Astrocyte (in vitro differentiated cells and primary cell): ENCODE results near the gene PPP6R3. TPM values are rescaled to one million over a fixed set of nuclear protein-coding genes. Genes with fewer than 3 reads are reported as not detected.

ENCODE experiments used
- DNase-seq: peaks from one replicate; pipeline ENCODE4 v3.0.0-alpha.2; 2010; ENCODE audit warnings: low read depth
- FAIRE-seq: peaks from 2 replicates; lab custom pipeline; 2011; peaks lifted over from hg19 to GRCh38; lab: Jason Lieb, UNC
- H2AFZ ChIP-seq: 2 replicates; pipeline ENCODE4 v1.6.0; 2012; ENCODE audit warnings: low read depth, low read length, inconsistent platforms
- H3K27ac ChIP-seq: 2 replicates; pipeline ENCODE4 v1.5.1; 2011; ENCODE audit warnings: low read depth, low read length, inconsistent platforms
- H3K27me3 ChIP-seq: 2 replicates; pipeline ENCODE4 v1.6.0; 2011; ENCODE audit warnings: low read length, inconsistent platforms; ENCODE audit not compliant: insufficient read depth
- H3K36me3 ChIP-seq: 2 replicates; pipeline ENCODE4 v1.5.1; 2011; ENCODE audit warnings: low read length, inconsistent platforms; ENCODE audit not compliant: insufficient read depth
- H3K4me1 ChIP-seq: 2 replicates; pipeline ENCODE4 v1.5.1; 2011; ENCODE audit warnings: low read length, inconsistent platforms; ENCODE audit not compliant: insufficient read depth
- H3K4me2 ChIP-seq: 2 replicates; pipeline ENCODE4 v1.6.0; 2012; ENCODE audit warnings: low read length, inconsistent platforms
- H3K4me3 ChIP-seq: 2 replicates; pipeline ENCODE4 v1.5.1; 2011; ENCODE audit warnings: low read depth, mild to moderate bottlenecking, low read length, inconsistent platforms; ENCODE audit not compliant: insufficient read depth
- H3K79me2 ChIP-seq: 2 replicates; pipeline ENCODE4 v1.6.0; 2012; ENCODE audit warnings: mild to moderate bottlenecking, low read length, inconsistent platforms; ENCODE audit not compliant: insufficient read depth
- H3K9ac ChIP-seq: 2 replicates; pipeline ENCODE4 v1.6.0; 2012; ENCODE audit warnings: mild to moderate bottlenecking, low read length, inconsistent platforms
- H3K9me3 ChIP-seq: 2 replicates; pipeline ENCODE4 v1.5.1; 2012; ENCODE audit warnings: low read depth, mild to moderate bottlenecking, low read length, inconsistent platforms; ENCODE audit not compliant: insufficient read depth
- H4K20me1 ChIP-seq: 2 replicates; pipeline ENCODE4 v1.6.0; 2012; ENCODE audit warnings: low read length, inconsistent platforms; ENCODE audit not compliant: insufficient read depth
- H3K27ac Mint-ChIP-seq: one replicate; pipeline ENCODE4 v1.8.0; 2021; ENCODE audit warnings: mild to moderate bottlenecking, mixed read lengths; ENCODE audit not compliant: unreplicated experiment
- H3K27me3 Mint-ChIP-seq: one replicate; pipeline ENCODE4 v1.8.0; 2021; ENCODE audit warnings: low read depth, mixed read lengths; ENCODE audit not compliant: unreplicated experiment
- H3K36me3 Mint-ChIP-seq: one replicate; pipeline ENCODE4 v1.8.0; 2021; ENCODE audit warnings: low read depth, mixed read lengths; ENCODE audit not compliant: unreplicated experiment
- H3K4me1 Mint-ChIP-seq: one replicate; pipeline ENCODE4 v1.8.0; 2021; ENCODE audit warnings: low read depth, mixed read lengths; ENCODE audit not compliant: unreplicated experiment
- H3K4me3 Mint-ChIP-seq: one replicate; pipeline ENCODE4 v1.8.0; 2021; ENCODE audit warnings: mild to moderate bottlenecking, moderate library complexity, mixed read lengths; ENCODE audit not compliant: unreplicated experiment
- H3K9me3 Mint-ChIP-seq: one replicate; pipeline ENCODE4 v1.8.0; 2021; ENCODE audit warnings: mild to moderate bottlenecking, mixed read lengths; ENCODE audit not compliant: unreplicated experiment
- EZH2 ChIP-seq: IDR thresholded peaks from 2 replicates; pipeline ENCODE4 v1.6.1; 2012; ENCODE audit warnings: mild to moderate bottlenecking, low read length, inconsistent platforms; ENCODE audit not compliant: insufficient read depth
- total RNA-seq: library from RNA; stranded (reverse); gene quantifications from 2 replicates; pipeline ENCODE4 v1.2.1, GENCODE V29; 2021
- TF ChIP-seq, protein P1 (sequence below): IDR thresholded peaks from 2 replicates; pipeline ENCODE4 v1.5.1; 2011; ENCODE audit warnings: low read depth, mild to moderate bottlenecking, inconsistent platforms, low read length, moderate library complexity; ENCODE audit not compliant: insufficient read depth

The PPP6R3 gene
- total RNA-seq, 1 donor from 2014 or later, result 97.8 TPM

DNA sequence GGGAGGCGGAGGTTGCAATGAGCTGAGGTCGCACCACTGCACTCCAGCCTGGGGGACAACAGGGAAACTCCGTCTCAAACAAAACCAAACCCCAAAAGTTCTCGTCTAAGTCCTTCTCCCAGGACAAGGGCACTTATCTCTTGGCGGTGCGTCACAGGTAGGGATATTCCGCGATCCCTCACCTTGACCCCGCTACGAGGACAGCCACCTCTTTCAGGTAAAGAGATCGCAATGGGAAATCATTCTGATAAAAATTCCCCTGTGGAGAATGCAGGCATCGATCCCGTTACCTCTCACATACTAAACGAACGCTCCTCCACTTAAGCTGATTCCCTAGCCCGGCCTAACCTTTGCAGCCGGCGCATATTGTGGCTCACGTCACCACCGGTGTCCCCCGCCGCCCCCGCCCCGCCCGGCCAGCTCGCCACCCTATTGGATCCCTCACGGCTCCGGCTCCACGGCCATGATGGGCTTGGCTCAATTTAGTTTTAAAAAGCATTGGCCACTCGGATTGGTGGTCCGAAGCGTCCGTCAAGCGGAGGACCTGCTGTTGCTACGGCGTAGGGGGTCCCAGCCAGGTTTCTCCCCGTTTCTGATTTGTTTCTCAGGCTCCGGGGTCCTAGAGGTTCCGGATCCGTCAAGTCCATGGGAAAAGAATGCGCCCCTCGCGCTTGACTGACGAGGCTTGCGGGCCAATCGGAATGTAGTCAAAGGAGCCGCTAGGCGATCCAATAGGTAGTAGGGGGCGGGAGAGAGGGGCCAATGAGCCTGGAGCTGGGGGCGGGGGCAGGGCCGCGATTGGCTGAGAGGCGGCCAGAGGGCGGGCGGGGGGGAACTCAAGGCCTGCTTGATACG is 439 bp upstream of the PPP6R3 start:
- no peaks in the 10 kb centered on the region for H3K9me3 ChIP-seq
- peaks cover 17% of the 10 kb centered on the region for H3K4me1 Mint-ChIP-seq
- H3K4me2 ChIP-seq, result peak overlapping the region; percentile 83
- H3K27ac ChIP-seq, result peak overlapping the region; percentile 92
- peak overlapping the region; percentile 87 for H3K4me3 Mint-ChIP-seq
- H3K79me2 ChIP-seq, result peaks cover 46% of the 10 kb centered on the region
- no peaks in the 10 kb centered on the region for H3K36me3 ChIP-seq
- no peaks in the 10 kb centered on the region for H3K27me3 ChIP-seq
- no peak for FAIRE-seq
- peak overlapping the region; percentile 92 for H2AFZ ChIP-seq
- H3K4me3 ChIP-seq, result peak overlapping the region; percentile 81
- H3K9me3 Mint-ChIP-seq, result no peaks in the 10 kb centered on the region
- peaks cover 40% of the 10 kb centered on the region for H4K20me1 ChIP-seq
- TF ChIP-seq, protein P1, sequence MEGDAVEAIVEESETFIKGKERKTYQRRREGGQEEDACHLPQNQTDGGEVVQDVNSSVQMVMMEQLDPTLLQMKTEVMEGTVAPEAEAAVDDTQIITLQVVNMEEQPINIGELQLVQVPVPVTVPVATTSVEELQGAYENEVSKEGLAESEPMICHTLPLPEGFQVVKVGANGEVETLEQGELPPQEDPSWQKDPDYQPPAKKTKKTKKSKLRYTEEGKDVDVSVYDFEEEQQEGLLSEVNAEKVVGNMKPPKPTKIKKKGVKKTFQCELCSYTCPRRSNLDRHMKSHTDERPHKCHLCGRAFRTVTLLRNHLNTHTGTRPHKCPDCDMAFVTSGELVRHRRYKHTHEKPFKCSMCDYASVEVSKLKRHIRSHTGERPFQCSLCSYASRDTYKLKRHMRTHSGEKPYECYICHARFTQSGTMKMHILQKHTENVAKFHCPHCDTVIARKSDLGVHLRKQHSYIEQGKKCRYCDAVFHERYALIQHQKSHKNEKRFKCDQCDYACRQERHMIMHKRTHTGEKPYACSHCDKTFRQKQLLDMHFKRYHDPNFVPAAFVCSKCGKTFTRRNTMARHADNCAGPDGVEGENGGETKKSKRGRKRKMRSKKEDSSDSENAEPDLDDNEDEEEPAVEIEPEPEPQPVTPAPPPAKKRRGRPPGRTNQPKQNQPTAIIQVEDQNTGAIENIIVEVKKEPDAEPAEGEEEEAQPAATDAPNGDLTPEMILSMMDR, result no peak
- TF ChIP-seq EZH2, result no peak
- DNase-seq, result peak; percentile 99
- peaks cover 22% of the 10 kb centered on the region for H3K4me1 ChIP-seq
- peak overlapping the region; percentile 92 for H3K9ac ChIP-seq
- peaks cover 2% of the 10 kb centered on the region for H3K27me3 Mint-ChIP-seq
- H3K27ac Mint-ChIP-seq, result peak overlapping the region; percentile 92
- no peaks in the 10 kb centered on the region for H3K36me3 Mint-ChIP-seq

DNA sequence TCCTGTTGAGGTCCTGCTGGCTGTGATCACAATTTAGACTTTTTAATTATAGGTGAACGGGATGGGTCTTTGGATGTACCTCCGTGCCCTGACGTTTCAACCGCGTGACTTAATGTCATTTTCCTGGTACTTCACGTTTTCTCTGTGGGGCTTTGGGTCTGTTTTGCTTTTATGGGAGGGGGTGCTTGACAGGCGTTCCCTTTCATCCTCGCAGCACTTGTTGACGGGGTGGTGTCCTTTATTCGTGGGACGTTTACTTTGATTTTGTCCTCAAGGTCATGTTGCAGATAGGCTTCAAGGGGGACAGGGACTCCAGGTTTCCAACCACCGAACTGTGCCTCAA is 994 bp downstream of the PPP6R3 start:
- no peak for DNase-seq
- TF ChIP-seq, protein P1, result no peak
- TF ChIP-seq EZH2, result no peak
- Histone ChIP-seq H2AFZ (no peak overlapping the region), H3K9me3 (no peaks in the 10 kb centered on the region), H3K79me2 (peaks cover 60% of the 10 kb centered on the region), H4K20me1 (peaks cover 52% of the 10 kb centered on the region), H3K4me3 (peak overlapping the region; percentile 72), H3K4me2 (peak overlapping the region; percentile 90), H3K4me1 (peaks cover 22% of the 10 kb centered on the region), H3K9ac (peak overlapping the region; percentile 92), H3K27me3 (no peaks in the 10 kb centered on the region), H3K27ac (peak overlapping the region; percentile 92), H3K36me3 (no peaks in the 10 kb centered on the region)
- no peak for FAIRE-seq
- Mint-ChIP-seq H3K9me3 (no peaks in the 10 kb centered on the region), H3K27ac (peak overlapping the region; percentile 94), H3K36me3 (no peaks in the 10 kb centered on the region), H3K4me3 (peak overlapping the region; percentile 99), H3K4me1 (peaks cover 28% of the 10 kb centered on the region), H3K27me3 (no peaks in the 10 kb centered on the region)

DNA sequence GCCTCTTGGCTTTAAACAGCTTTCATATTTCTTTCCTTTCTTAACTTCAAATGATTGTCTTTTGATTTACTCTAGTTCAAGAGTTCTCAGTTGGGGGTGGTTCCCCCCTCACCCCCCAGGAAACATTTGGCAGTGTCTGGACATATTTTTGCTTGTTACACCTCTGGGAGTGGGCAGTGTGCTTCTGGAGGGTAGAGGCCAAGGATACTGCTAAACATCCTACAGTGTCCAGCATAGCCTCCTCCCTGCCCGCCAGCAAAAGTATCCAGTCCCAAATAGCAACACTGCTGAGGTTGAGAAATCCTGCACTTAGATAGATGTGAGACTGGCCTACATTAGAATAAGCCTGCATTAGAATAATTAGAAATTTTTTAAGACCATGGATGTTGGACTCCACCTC is 3.2 kb downstream of the PPP6R3 start:
- H3K27ac Mint-ChIP-seq, result no peak overlapping the region
- H4K20me1 ChIP-seq, result peaks cover 71% of the 10 kb centered on the region

More for the DNA sequence above, 3.2 kb downstream of the PPP6R3 start:
- Histone ChIP-seq H2AFZ (no peak overlapping the region), H3K4me1 (peaks cover 22% of the 10 kb centered on the region), H3K4me3 (no peak overlapping the region), H3K36me3 (no peaks in the 10 kb centered on the region), H3K79me2 (peaks cover 81% of the 10 kb centered on the region), H3K27ac (no peak overlapping the region), H3K27me3 (no peaks in the 10 kb centered on the region), H3K9me3 (no peaks in the 10 kb centered on the region), H3K9ac (no peak overlapping the region), H3K4me2 (peak overlapping the region; percentile 90)
- peaks cover 42% of the 10 kb centered on the region for H3K4me1 Mint-ChIP-seq
- DNase-seq, result no peak
- no peak for TF ChIP-seq EZH2
- no peak for FAIRE-seq
- no peaks in the 10 kb centered on the region for H3K36me3 Mint-ChIP-seq
- peak overlapping the region; percentile 47 for H3K4me3 Mint-ChIP-seq
- H3K27me3 Mint-ChIP-seq, result no peaks in the 10 kb centered on the region
- no peaks in the 10 kb centered on the region for H3K9me3 Mint-ChIP-seq
